HG03457 (cell line): ENCODE results near the gene FYN.

Source experiments
- ATAC-seq: cut with Tn5 transposase; IDR thresholded peaks from one replicate; pipeline ENCODE4 v1.9.1; 2021; ENCODE audit warnings: moderate number of reproducible peaks; ENCODE audit not compliant: unreplicated experiment

Gene FYN

GRCh38 chr6:111884068-111884467 is 10.8 kb upstream of the FYN start:
- no peak for ATAC-seq

DNA sequence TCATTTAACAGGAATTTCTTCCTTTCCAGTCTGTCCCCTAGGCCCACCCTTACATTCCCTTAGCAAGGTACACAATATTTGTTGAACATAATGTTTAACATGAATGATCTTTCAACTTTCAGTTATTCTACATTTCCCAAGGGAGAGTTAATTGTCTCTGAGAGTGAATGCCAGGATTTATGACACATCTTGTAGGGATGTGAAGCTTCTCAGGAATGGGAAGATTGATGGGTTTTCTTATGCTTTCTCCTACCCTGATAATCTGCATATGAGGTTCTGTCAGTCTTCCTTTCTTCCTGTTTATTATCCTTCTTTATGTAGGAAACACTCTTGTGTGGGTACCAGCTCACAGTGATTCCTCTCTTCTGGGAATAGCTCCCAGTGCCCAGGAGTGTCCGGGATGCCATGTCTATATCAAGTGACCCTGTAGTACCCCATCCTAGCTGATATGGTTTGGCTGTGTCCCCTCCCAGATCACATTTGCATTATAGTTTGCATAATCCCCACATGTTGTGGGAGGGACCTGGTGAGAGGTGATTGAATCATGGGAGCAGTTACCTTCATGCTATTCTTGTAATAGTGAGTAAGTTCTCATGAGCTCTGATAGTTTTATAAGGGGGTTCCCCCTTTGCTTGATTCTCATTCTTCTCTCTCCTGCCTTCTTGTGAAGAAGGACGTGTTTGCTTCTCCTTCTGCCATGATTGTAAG is 7.1 kb upstream of the FYN start:
- no peak for ATAC-seq

- ATAC-seq, result no peak
Measured at GRCh38 chr6:111875741-111876140, 2.5 kb upstream of the FYN start.

- ATAC-seq, result no peak
Measured at GRCh38 chr6:111874025-111874415, 768 bp upstream of the FYN start.

DNA sequence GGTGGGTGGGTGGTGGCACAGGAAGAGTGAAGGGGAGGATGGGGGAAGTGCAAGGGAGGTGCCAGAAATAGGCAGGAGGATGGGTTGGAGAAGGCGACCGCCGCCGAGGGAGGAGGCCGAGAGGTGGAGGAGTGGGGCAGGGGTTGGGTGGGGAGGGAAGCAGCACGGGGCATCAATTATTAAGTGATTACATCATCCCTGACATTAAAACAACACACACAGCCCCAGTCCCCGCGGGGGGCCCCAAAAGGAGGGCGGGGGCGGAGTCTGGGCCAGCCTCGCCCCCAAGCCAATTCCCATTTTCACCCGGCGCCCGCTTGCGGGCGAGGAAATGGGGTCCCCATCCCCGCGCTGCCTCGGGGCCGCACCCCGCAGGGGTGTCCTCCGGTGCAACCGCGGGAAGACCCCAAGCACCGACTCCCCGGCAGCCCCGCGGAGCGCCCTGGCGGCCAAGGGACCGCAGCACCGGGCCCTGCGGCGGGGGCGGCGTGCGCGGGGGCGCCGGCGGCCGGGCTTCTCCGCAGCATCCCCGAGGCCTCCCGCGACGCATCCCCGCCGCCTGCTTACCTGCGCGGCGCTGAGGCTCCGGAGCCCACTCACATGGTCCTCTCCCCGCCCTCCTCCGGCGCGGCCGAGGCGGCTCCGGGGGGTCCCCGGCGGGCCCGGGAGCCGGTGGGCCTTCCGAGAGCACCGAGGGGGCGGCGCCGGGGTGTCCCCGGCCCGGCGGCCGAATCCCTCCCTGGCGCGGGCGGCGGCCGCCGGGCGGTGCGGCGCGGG is 663 bp downstream of the FYN start:
- peak; percentile 13 for ATAC-seq

GRCh38 chr6:111871725-111872400 is 1.4 kb downstream of the FYN start:
- ATAC-seq, result no peak

- ATAC-seq, result no peak
Measured at GRCh38 chr6:111871207-111871606, 2.0 kb downstream of the FYN start.

DNA sequence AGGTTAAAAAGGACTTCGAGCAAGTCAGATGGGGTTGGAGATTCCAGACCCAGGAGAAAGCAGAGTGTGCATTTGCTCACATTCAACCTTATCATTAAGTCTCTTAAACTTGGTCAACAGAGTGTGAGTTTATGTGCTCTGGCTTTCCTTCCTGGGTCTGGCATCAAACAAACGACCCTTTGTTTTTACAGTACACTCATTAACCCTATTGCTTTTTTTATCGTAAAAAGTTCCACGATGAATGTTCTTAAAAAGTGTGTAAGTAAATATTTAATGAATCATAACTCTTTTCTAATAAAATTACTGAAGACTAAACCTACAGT is 2.5 kb downstream of the FYN start:
- no peak for ATAC-seq

GRCh38 chr6:111870051-111870741 is 3.1 kb downstream of the FYN start:
- no peak for ATAC-seq

GRCh38 chr6:111866857-111867256 is 6.4 kb downstream of the FYN start:
- ATAC-seq, result no peak

GRCh38 chr6:111865909-111866546 is 7.2 kb downstream of the FYN start:
- ATAC-seq, result no peak

DNA sequence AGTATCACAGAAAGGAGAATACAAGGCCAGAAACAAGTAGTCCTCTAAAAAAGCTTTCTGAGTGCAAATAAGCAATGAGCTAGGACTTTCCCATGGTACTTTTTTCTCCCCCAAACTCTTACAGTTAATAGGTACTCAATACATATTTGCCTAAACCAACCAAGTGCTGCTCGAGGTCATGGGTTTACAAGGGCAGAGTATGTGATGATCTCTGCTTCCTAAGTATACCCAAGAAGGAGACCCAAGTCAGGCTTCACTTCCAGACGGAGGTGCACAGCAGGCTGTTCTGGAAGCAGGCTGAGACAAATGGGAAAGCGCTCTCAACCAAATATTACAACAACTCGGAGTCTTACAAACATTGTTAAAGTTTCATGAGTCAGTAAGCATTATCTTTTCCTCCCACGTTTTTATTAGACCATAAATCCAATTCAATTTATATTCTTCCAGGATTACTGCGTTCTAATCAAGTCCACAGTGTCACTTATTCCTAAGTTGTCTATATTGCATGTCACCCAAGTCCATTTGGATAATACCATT is 8.1 kb downstream of the FYN start:
- ATAC-seq, result no peak

DNA sequence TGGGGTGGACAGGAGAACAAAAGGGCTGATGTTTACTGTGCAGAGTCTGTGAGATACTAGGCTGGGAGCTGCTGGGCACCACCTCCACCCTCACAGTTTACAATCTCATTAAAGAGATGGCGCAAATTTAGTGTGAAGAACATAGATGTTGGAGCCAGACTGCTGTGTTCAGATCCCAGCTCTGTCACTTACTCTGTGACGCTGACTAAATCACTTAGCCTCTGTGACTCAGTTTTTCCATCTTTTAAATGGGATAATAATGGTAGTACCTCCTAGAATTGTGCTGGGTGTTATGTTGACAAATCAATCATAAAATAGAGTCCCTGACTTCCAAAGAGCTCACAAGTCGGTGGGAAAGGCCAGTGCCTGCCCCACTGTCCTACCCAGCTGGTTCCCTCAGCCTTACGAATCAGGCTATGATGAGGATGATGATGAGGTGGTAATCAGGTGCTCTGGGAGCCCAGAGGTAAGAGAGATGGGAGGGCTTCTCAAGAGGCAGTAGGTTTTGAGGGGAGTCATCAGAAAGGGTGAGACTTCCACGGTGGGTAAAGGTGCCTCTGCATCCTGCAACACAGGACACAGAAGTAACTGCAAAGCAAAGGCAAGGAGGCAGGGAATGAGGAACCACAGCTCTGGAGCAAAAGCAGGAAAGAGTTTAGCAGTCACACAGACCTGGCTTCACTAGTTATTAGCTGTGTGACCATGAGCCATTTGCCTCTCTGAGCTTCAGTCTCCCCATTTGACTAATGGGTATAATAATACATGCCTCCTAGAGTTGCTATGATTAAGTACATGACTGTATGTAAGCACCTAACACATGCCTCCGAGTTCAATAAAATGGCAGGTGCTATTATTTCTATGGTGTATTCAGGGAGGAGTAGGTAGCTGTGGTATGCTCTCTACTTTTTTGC is 8.9 kb downstream of the FYN start:
- no peak for ATAC-seq

GRCh38 chr6:111862741-111863140 is 10.5 kb downstream of the FYN start:
- no peak for ATAC-seq

DNA sequence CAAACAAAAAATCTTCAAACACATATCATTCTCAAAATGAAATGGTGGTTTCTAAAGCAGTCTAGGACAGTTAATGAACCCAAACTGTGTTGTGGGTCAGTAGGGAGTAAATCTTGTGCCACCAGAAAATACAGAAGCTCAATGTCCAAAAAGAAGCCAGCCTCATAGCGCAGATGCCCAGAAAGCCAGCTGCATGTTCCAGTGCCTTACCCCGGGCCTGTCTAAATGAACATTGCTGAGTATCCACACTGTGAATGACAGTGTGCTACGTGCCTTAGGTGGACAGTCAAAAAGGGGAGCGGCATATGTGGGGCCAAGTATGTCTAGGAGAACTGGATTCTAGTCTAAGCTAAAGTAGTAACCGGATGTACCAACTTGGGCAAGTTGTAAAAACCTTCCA is 10.9 kb downstream of the FYN start:
- ATAC-seq, result no peak

DNA sequence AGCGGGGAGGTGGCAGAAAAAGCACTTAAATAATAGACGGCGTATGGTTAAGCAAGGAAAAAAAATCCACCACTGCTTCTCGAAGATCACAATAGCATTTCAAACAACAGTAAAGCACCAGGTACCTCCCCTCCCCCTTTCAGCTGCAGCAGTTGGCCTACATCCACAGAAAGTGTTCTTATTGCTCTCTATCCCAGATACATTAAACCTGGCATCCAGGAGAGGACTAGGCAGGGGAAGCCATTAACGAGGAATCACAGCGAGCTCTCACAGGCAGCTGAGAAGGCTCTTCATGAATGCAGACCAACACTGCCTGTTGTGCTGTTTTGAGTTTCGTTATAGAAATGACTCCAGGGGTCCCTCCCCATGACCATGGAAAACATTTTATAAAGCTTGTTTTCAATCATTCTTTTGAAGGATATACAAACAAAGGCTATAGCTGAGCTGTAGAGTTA is 11.8 kb downstream of the FYN start:
- ATAC-seq, result no peak

DNA sequence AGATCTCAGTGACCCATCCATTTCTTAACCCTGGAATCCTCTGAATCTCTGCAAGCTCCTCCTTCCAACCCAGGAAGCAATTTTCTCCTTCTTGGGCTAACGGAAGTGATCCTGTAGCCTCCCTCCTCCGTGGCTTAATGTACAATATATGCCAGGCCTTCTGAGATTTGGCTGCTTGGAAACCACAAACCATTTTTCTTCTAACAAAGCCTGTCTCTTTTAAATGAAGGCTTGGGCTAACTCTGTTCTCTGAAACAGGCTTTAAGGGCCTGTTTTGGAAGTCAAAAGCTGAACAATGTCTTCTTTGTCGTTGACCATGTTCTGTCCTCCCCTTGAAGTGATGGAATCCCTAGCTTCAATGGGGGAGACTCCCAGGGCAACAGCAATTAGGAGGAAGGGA is 14.9 kb downstream of the FYN start:
- ATAC-seq, result no peak

DNA sequence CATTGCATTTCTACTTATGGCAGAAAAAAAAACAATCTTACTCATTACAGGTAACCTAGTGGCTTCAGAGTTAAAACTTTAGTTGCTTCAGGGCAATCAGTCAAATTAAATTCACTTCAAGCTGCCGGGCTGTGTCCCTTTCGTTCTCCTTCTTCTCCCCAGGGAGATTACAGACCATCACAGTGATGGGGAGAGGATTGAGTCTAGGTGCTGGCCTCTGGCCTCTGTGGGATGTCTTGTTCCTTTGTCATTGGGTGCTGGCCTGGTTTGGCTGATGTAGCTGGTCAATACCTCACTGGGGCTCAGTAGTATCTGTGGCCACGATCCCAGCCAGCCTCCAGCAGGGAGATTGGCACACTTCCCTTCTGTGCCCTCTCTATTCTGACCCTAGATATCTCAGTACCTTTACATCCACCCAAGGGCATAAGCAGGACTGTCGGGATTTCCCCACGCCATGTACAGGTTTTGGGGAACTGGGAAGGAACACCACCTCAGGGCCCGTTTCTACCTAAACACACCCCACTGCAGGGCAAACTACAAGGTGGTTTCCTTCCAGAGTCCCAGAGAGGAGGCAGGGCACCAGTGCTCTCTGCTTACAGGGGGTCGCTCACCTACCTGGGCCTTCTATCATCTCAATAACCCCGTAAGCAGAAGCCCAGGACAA is 15.4 kb downstream of the FYN start:
- ATAC-seq, result no peak

- ATAC-seq, result no peak
Measured at GRCh38 chr6:111855753-111856152, 17.5 kb downstream of the FYN start.
